DND-41 (cell line): ENCODE data around the gene PAM16.

Experiments used
- EZH2 ChIP-seq: IDR thresholded peaks from 3 replicates; pipeline ENCODE4 v1.6.1; 2012; ENCODE audit warnings: borderline replicate concordance, low read depth, mild to moderate bottlenecking, moderate library complexity, low read length, inconsistent platforms; ENCODE audit not compliant: severe bottlenecking
- TF ChIP-seq, protein P1 (sequence below): IDR thresholded peaks from 2 replicates; pipeline ENCODE4 v1.5.1; 2012; ENCODE audit warnings: borderline replicate concordance, low read length, moderate library complexity, mild to moderate bottlenecking; ENCODE audit not compliant: poor library complexity, severe bottlenecking; ENCODE audit errors: extremely low read depth

DNA sequence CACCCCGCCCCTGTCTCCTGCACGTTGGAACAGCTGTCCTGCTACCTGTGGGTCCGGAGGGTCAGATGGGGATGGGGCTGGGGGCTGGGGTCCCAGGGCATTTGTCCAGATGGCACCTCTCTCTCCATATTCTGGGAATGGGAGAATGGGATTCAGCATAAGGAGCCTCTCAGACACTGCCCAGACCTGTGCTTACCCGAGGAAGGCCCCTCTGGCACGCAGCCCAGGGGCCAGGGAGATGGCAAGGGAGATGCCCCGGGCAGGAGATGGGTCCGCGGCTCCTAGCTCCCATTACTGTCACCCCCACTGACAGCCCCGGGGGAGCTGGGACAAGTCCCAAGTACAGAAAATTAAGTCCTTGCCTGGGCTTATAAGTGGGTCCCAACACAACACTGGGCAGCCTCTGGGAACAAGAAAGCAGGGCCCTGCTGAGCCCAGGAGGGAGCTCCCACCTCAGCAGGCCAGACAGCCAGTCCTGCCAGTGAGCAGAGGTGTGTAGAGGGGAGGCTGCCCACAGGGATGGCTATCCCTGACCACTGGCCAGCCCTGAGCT, 22.3 kb upstream of the PAM16 start:
- TF ChIP-seq, protein P1, sequence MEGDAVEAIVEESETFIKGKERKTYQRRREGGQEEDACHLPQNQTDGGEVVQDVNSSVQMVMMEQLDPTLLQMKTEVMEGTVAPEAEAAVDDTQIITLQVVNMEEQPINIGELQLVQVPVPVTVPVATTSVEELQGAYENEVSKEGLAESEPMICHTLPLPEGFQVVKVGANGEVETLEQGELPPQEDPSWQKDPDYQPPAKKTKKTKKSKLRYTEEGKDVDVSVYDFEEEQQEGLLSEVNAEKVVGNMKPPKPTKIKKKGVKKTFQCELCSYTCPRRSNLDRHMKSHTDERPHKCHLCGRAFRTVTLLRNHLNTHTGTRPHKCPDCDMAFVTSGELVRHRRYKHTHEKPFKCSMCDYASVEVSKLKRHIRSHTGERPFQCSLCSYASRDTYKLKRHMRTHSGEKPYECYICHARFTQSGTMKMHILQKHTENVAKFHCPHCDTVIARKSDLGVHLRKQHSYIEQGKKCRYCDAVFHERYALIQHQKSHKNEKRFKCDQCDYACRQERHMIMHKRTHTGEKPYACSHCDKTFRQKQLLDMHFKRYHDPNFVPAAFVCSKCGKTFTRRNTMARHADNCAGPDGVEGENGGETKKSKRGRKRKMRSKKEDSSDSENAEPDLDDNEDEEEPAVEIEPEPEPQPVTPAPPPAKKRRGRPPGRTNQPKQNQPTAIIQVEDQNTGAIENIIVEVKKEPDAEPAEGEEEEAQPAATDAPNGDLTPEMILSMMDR: no peak
- no peak for TF ChIP-seq EZH2
